HL-60/S4 treated with retinoic acid at 250 ng/mL for 4 days and 3 days (cell line): ENCODE data around the gene PSRC1.

Experiments used
- in situ Hi-C: fragments of 300-500 bp; cut with MboI; formaldehyde crosslinking; loops from 2 replicates; pipeline ENCODE4 v1.7.0; 2022; ENCODE audit warnings: low sequenced_read_pairs

PSRC1 gene

GRCh38 chr1:109261006-109261405 lies 21.9 kb downstream of the PSRC1 start:
- in situ Hi-C loops: loop anchor here (10.0 kb wide), 1 partner anchor 274 kb away; the partner anchor contains the start of gene GPR61

GRCh38 chr1:109259674-109260557 lies 23.0 kb downstream of the PSRC1 start:
- in situ Hi-C loops: loop anchor here (10.0 kb wide), 1 partner anchor 275 kb away; the partner anchor contains the start of gene GPR61

- in situ Hi-C loops: no loop called here
These were observed 24.2 kb downstream of the PSRC1 start for GRCh38 chr1:109258481-109259466.

- in situ Hi-C loops: no loop called here
These were observed 25.1 kb downstream of the PSRC1 start for GRCh38 chr1:109257682-109258421.

- in situ Hi-C loops: no loop called here
These were observed 25.8 kb downstream of the PSRC1 start for GRCh38 chr1:109256971-109257681.

- in situ Hi-C loops: no loop called here
These were observed 26.9 kb downstream of the PSRC1 start for GRCh38 chr1:109256085-109256484.

GRCh38 chr1:109255678-109256077 lies 27.3 kb downstream of the PSRC1 start:
- in situ Hi-C loops: no loop called here

GRCh38 chr1:109255097-109255651 lies 27.8 kb downstream of the PSRC1 start:
- in situ Hi-C loops: no loop called here

- in situ Hi-C loops: no loop called here
These were observed 28.3 kb downstream of the PSRC1 start for GRCh38 chr1:109254621-109255096.

GRCh38 chr1:109253803-109254620 lies 28.9 kb downstream of the PSRC1 start:
- in situ Hi-C loops: no loop called here

GRCh38 chr1:109252893-109253802 lies 29.8 kb downstream of the PSRC1 start:
- in situ Hi-C loops: no loop called here

GRCh38 chr1:109252167-109252892 lies 30.6 kb downstream of the PSRC1 start:
- in situ Hi-C loops: no loop called here

- in situ Hi-C loops: no loop called here
These were observed 31.4 kb downstream of the PSRC1 start for GRCh38 chr1:109251277-109252166.

- in situ Hi-C loops: no loop called here
These were observed 32.3 kb downstream of the PSRC1 start for GRCh38 chr1:109250454-109251276.
